Peyer's patch (tissue), 4 donors: ENCODE results near the gene SLC6A2.

Experiments
- POLR2A ChIP-seq, 2 donors: fragments of 450-650 bp; IDR thresholded peaks; one replicate each; pipeline ENCODE4 v1.5.1; 2017; ENCODE audit warnings: antibody characterized with exemption in 2 of 2, mild to moderate bottlenecking in 2 of 2, moderate library complexity in 2 of 2
- TF ChIP-seq, protein P1 (sequence below), 6 experiments: fragments of 450-650 bp in 4 of 6; fragments of 200-600 bp in 2 of 6; sonication (generic) in 1 of 6; IDR thresholded peaks; one replicate each; pipeline ENCODE4 v1.5.1; 2017 to 2019; ENCODE audit warnings: antibody characterized with exemption in 6 of 6, mild to moderate bottlenecking in 3 of 6, moderate library complexity in 1 of 6

DNA sequence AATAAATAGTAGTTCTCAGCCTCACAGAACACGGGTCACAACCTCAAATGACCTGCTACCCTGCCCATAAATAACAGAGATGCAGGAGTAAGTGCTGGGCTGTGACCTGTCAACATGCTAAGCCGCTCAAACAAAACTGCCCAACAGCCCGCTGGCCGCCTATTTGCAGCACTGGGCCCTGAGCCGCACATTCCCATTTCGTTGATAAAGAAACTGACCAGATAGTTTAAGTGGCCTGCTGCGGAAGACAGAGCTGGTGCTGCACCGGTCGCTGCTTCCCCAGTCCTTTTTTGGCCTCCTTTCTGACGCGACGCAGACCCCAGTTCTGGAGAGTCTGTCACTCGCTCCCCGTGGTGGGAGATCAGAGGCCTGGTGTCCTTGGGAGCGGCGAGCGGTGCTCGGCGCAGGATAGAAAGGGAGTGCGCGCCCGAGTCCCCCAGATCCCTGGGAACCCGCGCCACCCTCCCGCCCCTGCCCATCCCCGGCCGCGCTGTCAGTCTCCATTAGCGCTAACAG, 349 bp upstream of the SLC6A2 start:
- TF ChIP-seq, protein P1, sequence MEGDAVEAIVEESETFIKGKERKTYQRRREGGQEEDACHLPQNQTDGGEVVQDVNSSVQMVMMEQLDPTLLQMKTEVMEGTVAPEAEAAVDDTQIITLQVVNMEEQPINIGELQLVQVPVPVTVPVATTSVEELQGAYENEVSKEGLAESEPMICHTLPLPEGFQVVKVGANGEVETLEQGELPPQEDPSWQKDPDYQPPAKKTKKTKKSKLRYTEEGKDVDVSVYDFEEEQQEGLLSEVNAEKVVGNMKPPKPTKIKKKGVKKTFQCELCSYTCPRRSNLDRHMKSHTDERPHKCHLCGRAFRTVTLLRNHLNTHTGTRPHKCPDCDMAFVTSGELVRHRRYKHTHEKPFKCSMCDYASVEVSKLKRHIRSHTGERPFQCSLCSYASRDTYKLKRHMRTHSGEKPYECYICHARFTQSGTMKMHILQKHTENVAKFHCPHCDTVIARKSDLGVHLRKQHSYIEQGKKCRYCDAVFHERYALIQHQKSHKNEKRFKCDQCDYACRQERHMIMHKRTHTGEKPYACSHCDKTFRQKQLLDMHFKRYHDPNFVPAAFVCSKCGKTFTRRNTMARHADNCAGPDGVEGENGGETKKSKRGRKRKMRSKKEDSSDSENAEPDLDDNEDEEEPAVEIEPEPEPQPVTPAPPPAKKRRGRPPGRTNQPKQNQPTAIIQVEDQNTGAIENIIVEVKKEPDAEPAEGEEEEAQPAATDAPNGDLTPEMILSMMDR (IDR thresholded peaks at IDR 0.05): no peak
- TF ChIP-seq POLR2A (IDR thresholded peaks at IDR 0.05): no peak
